Measurements from ENCODE around the gene CDC25B.

- TF ChIP-seq CTCF (IDR thresholded peaks at IDR 0.05) (no peak), POLR2A (IDR thresholded peaks at IDR 0.05) (no peak)
Observed at GRCh38 chr20:3751675-3752385, 44.3 kb upstream of the CDC25B start.

All from prostate gland (tissue), 2 donors.